IMR-90 (cell line): ENCODE results near the gene MEIKIN. TPM values are rescaled to one million over a fixed set of nuclear protein-coding genes. Genes with fewer than 3 reads are reported as not detected.

Experiments
- ATAC-seq: fragments of 200-7000 bp; cut with Tn5 transposase; 2 replicates; pipeline ENCODE4 v1.9.1; 2020; ENCODE audit warnings: low read depth, mild to moderate bottlenecking, moderate library complexity
- BruUV-seq: library from RNA; stranded (reverse); fragments of 400-500 nt; replicated peaks from 2 replicates; lab custom pipeline; 2021; lab: Mats Ljungman, UMichigan
- CTCF ChIA-PET: fragments of 300-600 bp; formaldehyde crosslinking; extraction: SDS; loops from one replicate; lab custom pipeline; 2021; ENCODE audit warnings: antibody characterized with exemption; lab: Yijun Ruan, JAX
- POLR2A ChIA-PET: fragments of 300-600 bp; sonication (Branson Sonifier 250); formaldehyde crosslinking; loops from one replicate; lab custom pipeline; 2022; ENCODE audit warnings: antibody characterized with exemption; ENCODE audit not compliant: unreplicated experiment; lab: Charles Lee
- DNase-seq: peaks from one replicate; pipeline ENCODE4 v3.0.0; 2013
- H2AFZ ChIP-seq: replicated peaks from 2 replicates; pipeline ENCODE3; 2013; ENCODE audit warnings: low read length, mild to moderate bottlenecking; ENCODE audit not compliant: poor library complexity
- H2AK5ac ChIP-seq: 2 replicates; pipeline ENCODE4 v1.6.1; 2013; ENCODE audit warnings: low read depth, low read length, inconsistent platforms
- H2AK9ac ChIP-seq: replicated peaks from 2 replicates; pipeline ENCODE3; 2013; ENCODE audit warnings: mild to moderate bottlenecking, low read depth, low read length, moderate library complexity; ENCODE audit not compliant: poor library complexity
- H2BK120ac ChIP-seq: 2 replicates; pipeline ENCODE4 v1.6.1; 2013; ENCODE audit warnings: low read depth, low read length, inconsistent platforms
- H2BK15ac ChIP-seq: 3 replicates; pipeline ENCODE4 v1.6.1; 2013; ENCODE audit warnings: low read depth, low read length, inconsistent platforms
- H2BK20ac ChIP-seq: 2 replicates; pipeline ENCODE4 v1.6.1; 2013; ENCODE audit warnings: low read depth, mild to moderate bottlenecking, inconsistent platforms, low read length, moderate library complexity
- H2BK5ac ChIP-seq: 2 replicates; pipeline ENCODE4 v1.6.1; 2013; ENCODE audit warnings: mild to moderate bottlenecking, low read depth, low read length, inconsistent platforms; ENCODE audit not compliant: poor library complexity, severe bottlenecking
- H3K14ac ChIP-seq: replicated peaks from 2 replicates; pipeline ENCODE4 v1.6.1; 2013; ENCODE audit warnings: low read depth, low read length, inconsistent platforms
- H3K18ac ChIP-seq: 2 replicates; pipeline ENCODE4 v1.6.1; 2013; ENCODE audit warnings: low read depth, low read length, control low read depth
- H3K23ac ChIP-seq: 2 replicates; pipeline ENCODE4 v1.6.1; 2013; ENCODE audit warnings: low read depth, low read length, inconsistent platforms
- H3K27ac ChIP-seq: 2 replicates; pipeline ENCODE4 v1.5.1; 2013; ENCODE audit warnings: mild to moderate bottlenecking, control low read depth, low read length; ENCODE audit not compliant: insufficient read depth
- H3K27me3 ChIP-seq: 2 replicates; pipeline ENCODE4 v1.6.1; 2013; ENCODE audit warnings: low read length; ENCODE audit not compliant: control insufficient read depth, insufficient read depth
- H3K36me3 ChIP-seq: 2 replicates; pipeline ENCODE4 v1.6.1; 2013; ENCODE audit warnings: low read length, mixed read lengths; ENCODE audit not compliant: control insufficient read depth, insufficient read depth
- H3K4ac ChIP-seq: 2 replicates; pipeline ENCODE4 v1.6.1; 2013; ENCODE audit warnings: low read depth, low read length, inconsistent platforms
- H3K4me1 ChIP-seq: 2 replicates; pipeline ENCODE4 v1.6.1; 2013; ENCODE audit warnings: low read length, mixed read lengths; ENCODE audit not compliant: control insufficient read depth, insufficient read depth
- H3K4me2 ChIP-seq: 2 replicates; pipeline ENCODE4 v1.6.1; 2013; ENCODE audit warnings: low read depth, mild to moderate bottlenecking, control low read depth, low read length, moderate library complexity
- H3K4me3 ChIP-seq: 2 replicates; pipeline ENCODE4 v1.5.1; 2013; ENCODE audit warnings: low read depth, mild to moderate bottlenecking, control low read depth, low read length, moderate library complexity; ENCODE audit not compliant: insufficient read depth
- H3K56ac ChIP-seq: 2 replicates; pipeline ENCODE4 v1.6.1; 2013; ENCODE audit warnings: low read length, inconsistent platforms; ENCODE audit not compliant: insufficient read depth; ENCODE audit errors: extremely low read depth
- H3K79me1 ChIP-seq, 2 experiments: 2 replicates each; pipeline ENCODE4 v1.6.1; 2013; ENCODE audit warnings: low read length in 2 of 2, inconsistent platforms in 1 of 2, low read depth in 1 of 2
- H3K9ac ChIP-seq: 2 replicates; pipeline ENCODE4 v1.6.1; 2013; ENCODE audit warnings: low read depth, low read length, control low read depth
- H3K9me1 ChIP-seq: 2 replicates; pipeline ENCODE4 v1.6.1; 2013; ENCODE audit warnings: low read length, inconsistent platforms; ENCODE audit not compliant: insufficient read depth
- H3K9me3 ChIP-seq: 2 replicates; pipeline ENCODE4 v1.6.1; 2013; ENCODE audit warnings: low read length; ENCODE audit not compliant: control insufficient read depth, insufficient read depth
- H4K20me1 ChIP-seq: 2 replicates; pipeline ENCODE4 v1.6.1; 2013; ENCODE audit warnings: low read length, inconsistent platforms; ENCODE audit not compliant: insufficient read depth
- H4K5ac ChIP-seq: 2 replicates; pipeline ENCODE4 v1.6.1; 2013; ENCODE audit warnings: mild to moderate bottlenecking, low read depth, low read length, control low read depth
- H4K8ac ChIP-seq, 2 experiments: 2 replicates each; pipeline ENCODE4 v1.6.1; 2013; ENCODE audit warnings: low read depth in 2 of 2, low read length in 2 of 2, control low read depth in 1 of 2, inconsistent platforms in 1 of 2
- H4K91ac ChIP-seq: 2 replicates; pipeline ENCODE4 v1.6.1; 2013; ENCODE audit warnings: low read depth, low read length, inconsistent platforms; ENCODE audit not compliant: insufficient read depth
- BHLHE40 ChIP-seq: fragments of 150-350 bp; IDR thresholded peaks from 2 replicates; pipeline ENCODE4 v1.6.1; 2016; ENCODE audit warnings: mild to moderate bottlenecking, low read depth, low read length
- CEBPB ChIP-seq: IDR thresholded peaks from 2 replicates; pipeline ENCODE4 v1.6.1; 2012; ENCODE audit warnings: low read depth, low read length, improper control_type of control experiment
- CHD1 ChIP-seq: IDR thresholded peaks from 2 replicates; pipeline ENCODE4 v1.6.1; 2012; ENCODE audit warnings: low read depth, low read length, improper control_type of control experiment
- CTCF ChIP-seq: conservative IDR thresholded peaks from 2 replicates; pipeline ENCODE4 v1.5.1; 2012; ENCODE audit warnings: mild to moderate bottlenecking, low read depth, low read length, improper control_type of control experiment
- ELK1 ChIP-seq: fragments of 150-350 bp; IDR thresholded peaks from 2 replicates; pipeline ENCODE4 v1.6.1; 2016; ENCODE audit warnings: low read depth, mild to moderate bottlenecking, low read length, moderate library complexity, borderline replicate concordance
- FOS ChIP-seq: fragments of 150-350 bp; IDR thresholded peaks from 2 replicates; pipeline ENCODE4 v1.6.1; 2016; ENCODE audit warnings: low read depth, low read length
- MAFK ChIP-seq: IDR thresholded peaks from 2 replicates; pipeline ENCODE4 v1.6.1; 2012; ENCODE audit warnings: low read depth, low read length, improper control_type of control experiment
- MAZ ChIP-seq: IDR thresholded peaks from 2 replicates; pipeline ENCODE4 v1.6.1; 2012; ENCODE audit warnings: low read depth, mild to moderate bottlenecking, low read length, improper control_type of control experiment, moderate library complexity, borderline replicate concordance
- MXI1 ChIP-seq: IDR thresholded peaks from 2 replicates; pipeline ENCODE4 v1.6.1; 2012; ENCODE audit warnings: low read depth, mild to moderate bottlenecking, low read length, moderate library complexity, borderline replicate concordance
- NFE2L2 ChIP-seq: fragments of 150-350 bp; IDR thresholded peaks from 2 replicates; pipeline ENCODE4 v1.6.1; 2016; ENCODE audit warnings: low read depth, mild to moderate bottlenecking, low read length
- POLR2A ChIP-seq: IDR thresholded peaks from 2 replicates; pipeline ENCODE4 v1.6.1; 2012; ENCODE audit warnings: mild to moderate bottlenecking, low read depth, low read length
- RAD21 ChIP-seq: IDR thresholded peaks from 2 replicates; pipeline ENCODE4 v1.6.1; 2012; ENCODE audit warnings: low read length, improper control_type of control experiment
- RCOR1 ChIP-seq: IDR thresholded peaks from 2 replicates; pipeline ENCODE4 v1.6.1; 2012; ENCODE audit warnings: mild to moderate bottlenecking, low read length, improper control_type of control experiment; ENCODE audit not compliant: insufficient replicate concordance
- RFX5 ChIP-seq: IDR thresholded peaks from 2 replicates; pipeline ENCODE4 v1.8.0; 2012; ENCODE audit warnings: low read depth, mild to moderate bottlenecking, low read length, moderate library complexity
- SMC3 ChIP-seq: fragments of 150-350 bp; IDR thresholded peaks from 2 replicates; pipeline ENCODE4 v1.6.1; 2016; ENCODE audit warnings: low read depth, mild to moderate bottlenecking, antibody characterized with exemption, low read length, moderate library complexity
- USF2 ChIP-seq: fragments of 150-350 bp; IDR thresholded peaks from 2 replicates; pipeline ENCODE4 v1.6.1; 2017; ENCODE audit warnings: mild to moderate bottlenecking, antibody characterized with exemption, low read length, low read depth
- WGBS, 2 experiments: methylation state at CpG; one replicate each; pipeline versions ENCODE4 v1.1.5 to v1.1.7; 2013; ENCODE audit warnings: missing lambda C conversion rate in 2 of 2; ENCODE audit not compliant: insufficient read length in 1 of 2; ENCODE audit errors: extremely low coverage in 2 of 2; 5-methylcytosine and 5-hydroxymethylcytosine counted together
- dilution Hi-C: fragments of 300-500 bp; cut with HindIII; formaldehyde crosslinking; loops from one replicate; pipeline ENCODE4 v1.14.3; 2018; ENCODE audit warnings: low sequenced_read_pairs; ENCODE audit not compliant: unreplicated experiment
- in situ Hi-C: fragments of 300-500 bp; cut with MboI; formaldehyde crosslinking; loops from 3 replicates; pipeline ENCODE4 v1.14.3; 2019; ENCODE audit warnings: low sequenced_read_pairs, inconsistent platforms, mixed read lengths
- intact Hi-C: fragments of 100-400 bp; cut with micrococcal nuclease; formaldehyde crosslinking; loops from 2 replicates; pipeline ENCODE4 v1.10.0; 2022
- polyA plus RNA-seq, 3 experiments: library from polyadenylated mRNA; depleted of rRNA; stranded (reverse); fragments of >200 nt; gene quantifications; 2 replicates each; pipeline ENCODE4 v1.2.3, GENCODE V29; 2012; ENCODE audit warnings: low replicate concordance in 1 of 3
- total RNA-seq: library from RNA; depleted of rRNA; stranded (reverse); fragments of >200 nt; gene quantifications from 2 replicates; pipeline ENCODE4 v1.2.3, GENCODE V29; 2012

The MEIKIN gene
- total and polyA plus RNA-seq, 2 of the 4 experiments (the other 2 are of a cell fraction): not detected

GRCh38 chr5:131773805-131774204 lies 171.7 kb downstream of the MEIKIN start:
- Histone ChIP-seq H3K23ac (no peak overlapping the region), H3K4ac (no peak overlapping the region), H3K79me1 (peaks cover 14 to 68% of the 10 kb centered on the region in 2 experiments), H3K36me3 (no peaks in the 10 kb centered on the region), H3K4me3 (no peak overlapping the region), H3K56ac (no peak overlapping the region), H2BK20ac (no peak overlapping the region), H2BK15ac (no peak overlapping the region), H3K9me1 (peaks cover 3% of the 10 kb centered on the region; the same call in 1 of the 2 replicates), H4K5ac (no peak overlapping the region), H3K4me2 (no peak overlapping the region), H3K14ac (no peak overlapping the region), H4K91ac (no peak overlapping the region), H2AK9ac (no peak overlapping the region), H4K8ac (no peak overlapping the region), H3K27ac (no peak overlapping the region), H2AK5ac (no peak overlapping the region), H3K18ac (no peak overlapping the region), H3K9me3 (no peaks in the 10 kb centered on the region), H3K27me3 (no peaks in the 10 kb centered on the region), H3K9ac (no peak overlapping the region), H2BK120ac (no peak overlapping the region), H2AFZ (no peak overlapping the region), H3K4me1 (peaks cover 4% of the 10 kb centered on the region), H4K20me1 (peaks cover 82% of the 10 kb centered on the region), H2BK5ac (no peak overlapping the region)
- TF ChIP-seq BHLHE40 (no peak), ELK1 (no peak), USF2 (no peak), NFE2L2 (no peak), SMC3 (no peak), RCOR1 (no peak), RFX5 (no peak), CTCF (no peak), MXI1 (no peak), MAFK (no peak), CEBPB (no peak), CHD1 (no peak), RAD21 (no peak), MAZ (no peak), POLR2A (no peak), FOS (no peak)
- no peak for DNase-seq
- ChIA-PET POLR2A (no interaction called here), CTCF (no interaction called here)
- BruUV-seq: no TSS peak
- WGBS, 2 experiments: 86% methylated on average over 1 of the region's 2 CpGs; no CpG with 5 or more reads in 1 of the 2 experiments
- ATAC-seq: no peak
- in situ Hi-C loops (no loop called here), intact Hi-C loops (no loop called here), dilution Hi-C loops (no loop called here)
